Epithelial cell of proximal tubule (primary cell): Measurements from ENCODE around the gene HOGA1. TPM values are rescaled to one million over a fixed set of nuclear protein-coding genes. Genes with fewer than 3 reads are reported as not detected.

Experiments
- DNase-seq: peaks from one replicate; pipeline ENCODE4 v3.0.0-alpha.2; 2011; ENCODE audit warnings: low read depth
- H3K4me3 ChIP-seq: 2 replicates; pipeline ENCODE4 v1.5.1; 2011; ENCODE audit warnings: low read depth, mild to moderate bottlenecking, low read length
- CTCF ChIP-seq: conservative IDR thresholded peaks from 2 replicates; pipeline ENCODE4 v1.5.1; 2012; ENCODE audit warnings: low read depth, mild to moderate bottlenecking, low read length
- total RNA-seq: library from RNA; depleted of rRNA; stranded (reverse); fragments of >200 nt; gene quantifications from 2 replicates; pipeline ENCODE4 v1.2.3, GENCODE V29; 2015

Gene HOGA1
- total RNA-seq, 1 donor from 2014 or later: 10.8 TPM

GRCh38 chr10:97577701-97578100, 6.5 kb upstream of the HOGA1 start:
- no peak for TF ChIP-seq CTCF
- DNase-seq: no peak
- H3K4me3 ChIP-seq: no peak overlapping the region

DNA sequence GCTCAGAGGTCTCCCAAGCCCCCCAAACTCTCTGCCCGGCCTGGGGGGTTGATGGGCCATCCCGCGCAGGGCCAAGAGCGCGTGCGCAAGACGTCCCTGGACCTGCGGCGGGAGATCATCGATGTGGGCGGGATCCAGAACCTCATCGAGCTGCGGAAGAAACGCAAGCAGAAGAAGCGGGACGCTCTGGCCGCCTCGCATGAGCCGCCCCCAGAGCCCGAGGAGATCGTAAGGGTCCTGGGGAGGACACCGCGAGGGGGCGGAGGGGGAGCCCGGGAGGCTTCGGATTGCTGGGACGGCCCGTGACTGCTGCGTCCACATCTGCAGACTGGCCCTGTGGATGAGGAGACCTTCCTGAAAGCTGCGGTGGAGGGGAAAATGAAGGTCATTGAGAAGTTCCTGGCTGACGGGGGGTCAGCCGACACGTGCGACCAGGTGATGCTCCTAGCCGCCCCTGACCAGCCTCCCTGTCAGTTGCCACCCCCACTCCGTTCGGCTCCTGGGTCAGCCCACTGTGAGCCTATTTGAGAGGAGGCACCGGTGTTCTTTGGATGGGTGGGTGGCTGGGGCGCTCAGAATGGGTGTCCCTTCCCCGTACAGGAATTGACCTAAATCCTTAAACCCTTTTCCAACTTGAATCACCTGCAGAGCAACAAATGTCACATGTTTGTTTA, 5.9 kb upstream of the HOGA1 start:
- TF ChIP-seq CTCF: no peak
- H3K4me3 ChIP-seq: no peak overlapping the region
- DNase-seq: no peak

GRCh38 chr10:97580421-97581367, 3.5 kb upstream of the HOGA1 start:
- H3K4me3 ChIP-seq: no peak overlapping the region
- DNase-seq: no peak
- TF ChIP-seq CTCF: no peak

- H3K4me3 ChIP-seq: no peak overlapping the region
- TF ChIP-seq CTCF: no peak
- no peak for DNase-seq
Observed at GRCh38 chr10:97582169-97582568, 2.0 kb upstream of the HOGA1 start.

DNA sequence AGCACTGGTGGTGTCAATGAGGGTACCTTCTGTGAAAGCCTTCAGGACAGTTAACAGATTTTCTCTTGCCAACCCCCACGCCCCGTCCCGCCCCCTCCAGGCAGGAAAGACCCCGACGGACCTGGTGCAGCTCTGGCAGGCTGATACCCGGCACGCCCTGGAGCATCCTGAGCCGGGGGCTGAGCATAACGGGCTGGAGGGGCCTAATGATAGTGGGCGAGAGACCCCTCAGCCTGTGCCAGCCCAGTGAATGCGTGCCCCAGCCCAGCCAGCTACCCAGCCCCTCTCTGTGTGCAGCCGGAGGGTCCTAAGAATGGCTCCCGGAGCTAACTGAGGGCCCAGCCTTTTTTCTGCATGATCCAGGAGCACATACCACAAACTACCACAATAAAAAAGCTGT, 713 bp upstream of the HOGA1 start:
- no peak overlapping the region for H3K4me3 ChIP-seq
- TF ChIP-seq CTCF: no peak
- DNase-seq: no peak

DNA sequence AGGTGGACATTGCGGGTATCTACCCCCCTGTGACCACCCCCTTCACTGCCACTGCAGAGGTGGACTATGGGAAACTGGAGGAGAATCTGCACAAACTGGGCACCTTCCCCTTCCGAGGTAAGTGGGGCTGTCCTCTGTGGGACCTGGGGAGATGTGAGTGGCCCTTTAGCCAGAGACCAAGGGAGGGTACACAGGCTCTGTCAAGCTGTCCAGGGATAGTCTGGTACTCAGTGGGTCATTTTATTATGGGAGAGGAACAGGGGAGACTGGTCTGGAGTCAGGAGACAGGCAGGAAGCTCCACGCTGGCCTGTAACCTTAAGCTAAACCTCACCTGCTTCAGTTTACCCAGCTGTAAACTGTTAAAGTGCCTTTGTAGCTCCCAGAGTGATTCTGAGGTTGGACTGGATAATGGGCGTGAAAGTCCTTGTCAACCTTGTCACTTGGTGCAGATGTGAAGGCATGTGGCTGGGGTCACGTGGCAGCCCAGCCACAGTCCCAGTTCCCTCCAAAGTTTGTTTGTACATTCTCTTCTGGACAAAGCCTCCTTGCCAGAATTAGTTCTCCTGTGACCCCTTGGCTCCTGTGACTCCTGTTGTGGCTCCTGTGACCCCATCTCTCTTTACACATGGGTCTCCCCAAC, 729 bp downstream of the HOGA1 start:
- TF ChIP-seq CTCF: no peak
- H3K4me3 ChIP-seq: peak overlapping the region; percentile 57
- DNase-seq: no peak
